Iris pigment epithelial cell (primary cell): Measurements from ENCODE around the gene PTBP3.
A peak's percentile ranks its signal among the peaks of the same experiment; 100 is the strongest.

Source experiments
- DNase-seq: peaks from one replicate; pipeline ENCODE4 v3.0.0-alpha.2; 2011; ENCODE audit warnings: low read depth

The PTBP3 gene

DNA sequence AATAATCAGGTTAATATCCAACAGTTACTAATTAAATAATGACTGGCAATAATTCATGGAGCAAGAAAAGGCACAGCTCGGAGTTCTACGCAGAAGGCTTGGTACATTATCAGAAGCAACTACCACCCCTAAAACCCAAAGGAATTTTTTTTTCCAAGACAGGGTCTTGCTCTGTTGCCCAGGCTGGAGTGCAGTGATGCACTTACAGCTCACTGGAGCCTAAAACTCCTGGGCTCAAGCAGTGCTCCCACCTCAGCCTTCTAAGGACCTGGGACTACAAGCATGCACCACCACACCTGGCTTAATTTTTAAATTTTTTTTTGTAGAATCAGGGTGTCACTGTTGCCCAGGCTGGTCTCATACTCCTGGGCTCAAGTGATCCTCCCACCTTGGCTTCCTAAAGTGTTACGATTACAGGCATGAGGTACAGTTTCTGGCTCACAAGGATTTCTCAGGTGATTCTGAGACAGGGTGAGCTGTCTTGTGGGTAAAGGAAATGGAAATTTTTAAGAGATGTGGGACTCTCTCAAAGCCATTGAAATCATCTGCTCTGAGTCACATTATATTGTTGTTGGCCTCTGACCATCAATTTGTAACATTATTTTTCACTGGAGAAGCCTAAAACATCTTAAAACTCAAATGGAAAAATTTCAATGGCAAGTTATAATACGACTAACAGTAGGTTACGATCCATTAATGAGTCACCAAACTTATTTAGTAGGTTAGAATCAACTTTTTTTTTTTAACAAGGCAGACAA lies 26.8 kb upstream of the PTBP3 start:
- peak; percentile 53 for DNase-seq

GRCh38 chr9:112355427-112355897 lies 22.0 kb upstream of the PTBP3 start:
- DNase-seq: no peak

- no peak for DNase-seq
Observed at GRCh38 chr9:112354081-112354743, 20.8 kb upstream of the PTBP3 start.

GRCh38 chr9:112352209-112352608 lies 18.8 kb upstream of the PTBP3 start:
- no peak for DNase-seq

DNA sequence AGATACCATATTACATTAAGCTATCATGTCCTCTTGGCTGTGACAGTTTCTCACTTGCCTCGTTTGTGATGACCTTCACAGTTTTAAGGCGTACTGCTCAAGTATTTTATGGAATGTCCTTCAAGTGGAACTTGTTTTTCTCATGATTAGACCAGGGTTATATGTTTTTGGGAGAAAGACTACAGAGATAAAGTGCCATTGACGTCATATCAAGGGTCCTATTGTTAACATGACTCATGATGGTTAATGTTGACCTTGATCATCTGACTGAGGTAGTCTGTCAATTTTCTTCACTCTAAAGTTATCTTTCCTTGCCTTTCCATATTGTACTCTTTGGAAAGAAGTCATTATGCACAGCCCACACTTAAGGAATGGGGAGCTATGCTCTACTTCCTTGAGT lies 17.8 kb upstream of the PTBP3 start:
- DNase-seq: no peak

- DNase-seq: no peak
Observed at GRCh38 chr9:112349008-112349333, 15.6 kb upstream of the PTBP3 start.

DNA sequence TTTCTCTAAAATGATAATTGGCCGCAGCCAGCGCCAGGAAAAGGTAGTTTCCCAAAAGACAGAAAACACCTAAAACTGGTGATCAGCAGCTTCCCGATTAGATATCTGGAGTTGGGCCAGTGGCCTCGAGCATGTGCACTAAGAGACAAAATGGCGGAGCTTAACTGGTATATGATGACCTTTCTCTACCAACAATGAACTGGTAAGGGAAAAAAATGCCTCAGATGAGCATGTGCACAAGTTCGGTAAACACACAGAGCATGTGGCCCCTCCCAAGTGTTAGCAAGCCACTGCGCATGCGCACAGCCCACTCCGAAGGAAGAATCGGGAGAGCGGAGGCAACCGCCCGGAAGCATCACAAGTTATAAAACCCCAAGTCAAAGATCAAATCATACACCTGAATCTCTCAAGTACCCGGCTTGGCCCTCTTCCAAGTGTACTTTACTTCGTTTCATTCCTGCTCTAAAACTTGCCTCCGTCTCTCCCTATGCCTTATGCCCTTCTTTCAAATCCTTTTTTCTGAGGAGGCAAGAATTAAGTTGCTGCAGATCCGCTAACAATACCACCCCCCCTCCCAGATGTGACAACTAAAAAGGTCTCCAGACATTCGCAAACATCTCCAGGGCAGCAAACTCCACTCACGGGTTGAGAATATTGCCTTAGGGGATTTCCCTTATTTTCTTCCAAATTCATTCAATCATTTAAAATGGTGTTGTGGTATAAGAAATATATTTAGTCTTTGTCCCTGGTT lies 15.0 kb upstream of the PTBP3 start:
- DNase-seq: peak; percentile 78

DNA sequence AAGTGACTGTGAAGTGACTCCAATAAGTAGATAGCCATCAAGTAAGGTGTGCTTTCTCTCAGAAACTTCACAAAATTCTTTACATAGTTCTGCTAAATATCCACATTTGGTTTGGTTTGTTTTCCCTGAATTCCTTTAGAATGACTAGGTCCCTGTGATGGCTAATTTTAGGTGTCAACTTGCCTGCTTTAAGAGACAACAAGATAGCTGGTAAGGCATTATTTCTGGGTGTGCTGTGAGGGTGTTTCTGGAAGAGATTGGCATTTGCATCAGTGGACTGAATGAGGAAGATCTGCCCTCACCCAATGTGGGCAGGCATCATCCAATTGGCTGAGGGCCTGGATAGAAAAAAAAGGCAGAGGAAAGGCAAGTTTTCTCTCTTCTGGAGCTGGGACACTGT lies 8.3 kb upstream of the PTBP3 start:
- peak; percentile 34 for DNase-seq

DNA sequence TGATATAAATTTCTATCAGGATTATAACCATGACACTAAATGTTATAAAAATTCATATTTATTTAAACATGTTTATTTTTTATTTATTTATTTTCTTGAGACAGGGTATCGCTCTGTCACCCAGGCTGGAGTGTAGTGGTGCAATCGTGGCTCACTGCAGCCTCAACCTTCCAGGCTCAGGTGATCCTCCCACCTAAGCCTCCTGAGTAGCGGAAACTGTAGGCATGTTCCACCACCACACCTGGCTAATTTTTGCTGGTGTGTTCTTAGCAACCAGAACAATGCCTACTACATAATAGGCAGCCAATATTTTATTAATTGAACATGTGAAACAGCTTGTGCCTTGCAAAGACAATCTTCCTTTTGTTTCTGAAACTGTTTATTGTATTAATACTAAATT lies 6.5 kb upstream of the PTBP3 start:
- no peak for DNase-seq

- peak; percentile 74 for DNase-seq
Observed at GRCh38 chr9:112338561-112338960, 5.1 kb upstream of the PTBP3 start.

DNA sequence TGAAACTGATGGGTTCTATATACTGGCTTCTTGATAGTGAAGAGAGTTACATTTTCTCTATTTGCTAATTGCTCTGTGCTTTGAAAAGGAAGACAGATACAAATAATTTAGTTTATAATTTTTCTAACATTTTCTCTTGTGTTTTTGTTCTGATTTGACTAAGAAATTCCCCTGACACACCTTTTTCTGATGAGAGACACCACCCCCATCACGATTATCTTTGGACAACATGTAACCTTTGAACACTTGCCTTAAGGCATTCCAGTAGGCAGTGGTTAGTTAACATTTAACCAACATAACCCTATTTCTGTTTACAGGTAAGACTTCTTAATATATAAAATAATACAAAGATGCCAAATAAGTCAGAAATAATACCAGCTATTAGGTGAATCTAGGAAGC lies 4.1 kb upstream of the PTBP3 start:
- DNase-seq: no peak

DNA sequence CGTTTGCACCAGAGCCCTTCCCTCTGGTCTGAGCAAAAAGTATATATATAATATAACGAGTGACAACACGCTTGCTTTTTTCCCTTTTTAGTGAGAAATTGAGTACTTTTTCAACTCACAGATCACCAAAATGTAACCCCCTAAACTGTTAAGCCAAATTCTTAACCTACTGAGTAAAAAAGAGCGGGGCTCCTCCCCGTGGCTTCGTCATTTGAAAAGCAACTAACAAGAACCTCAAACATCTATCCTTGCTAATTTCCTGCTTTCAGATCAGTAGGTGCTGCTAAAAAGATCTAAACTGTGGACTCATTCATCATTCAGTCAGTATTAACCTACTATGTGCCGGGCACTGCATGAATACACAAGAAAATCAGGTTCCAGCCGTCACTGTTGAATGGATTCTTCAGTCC lies 1.0 kb upstream of the PTBP3 start:
- DNase-seq: peak; percentile 36

- peak; percentile 96 for DNase-seq
Observed at GRCh38 chr9:112333639-112334431, 416 bp upstream of the PTBP3 start.

GRCh38 chr9:112332674-112332976 lies 794 bp downstream of the PTBP3 start:
- no peak for DNase-seq

DNA sequence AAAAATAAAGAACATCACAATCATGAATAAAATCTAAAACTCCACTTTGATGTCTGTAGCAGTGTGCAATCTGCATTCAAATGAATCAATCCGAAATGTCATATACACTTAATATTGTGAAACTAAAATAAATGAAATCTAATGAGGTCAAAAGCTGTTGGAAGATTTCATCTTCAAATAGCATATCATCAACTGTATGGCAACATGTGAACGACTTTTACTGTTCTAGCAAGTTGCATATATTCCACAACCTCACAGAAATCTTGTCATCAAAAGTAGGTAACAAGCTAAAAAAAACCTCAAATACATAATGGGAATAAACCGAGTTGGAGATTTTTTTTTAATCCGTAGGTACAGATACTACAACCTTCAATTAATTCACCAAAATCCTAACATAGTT lies 1.2 kb downstream of the PTBP3 start:
- no peak for DNase-seq

- no peak for DNase-seq
Observed at GRCh38 chr9:112331674-112331952, 1.8 kb downstream of the PTBP3 start.

- no peak for DNase-seq
Observed at GRCh38 chr9:112328545-112328944, 4.9 kb downstream of the PTBP3 start.

DNA sequence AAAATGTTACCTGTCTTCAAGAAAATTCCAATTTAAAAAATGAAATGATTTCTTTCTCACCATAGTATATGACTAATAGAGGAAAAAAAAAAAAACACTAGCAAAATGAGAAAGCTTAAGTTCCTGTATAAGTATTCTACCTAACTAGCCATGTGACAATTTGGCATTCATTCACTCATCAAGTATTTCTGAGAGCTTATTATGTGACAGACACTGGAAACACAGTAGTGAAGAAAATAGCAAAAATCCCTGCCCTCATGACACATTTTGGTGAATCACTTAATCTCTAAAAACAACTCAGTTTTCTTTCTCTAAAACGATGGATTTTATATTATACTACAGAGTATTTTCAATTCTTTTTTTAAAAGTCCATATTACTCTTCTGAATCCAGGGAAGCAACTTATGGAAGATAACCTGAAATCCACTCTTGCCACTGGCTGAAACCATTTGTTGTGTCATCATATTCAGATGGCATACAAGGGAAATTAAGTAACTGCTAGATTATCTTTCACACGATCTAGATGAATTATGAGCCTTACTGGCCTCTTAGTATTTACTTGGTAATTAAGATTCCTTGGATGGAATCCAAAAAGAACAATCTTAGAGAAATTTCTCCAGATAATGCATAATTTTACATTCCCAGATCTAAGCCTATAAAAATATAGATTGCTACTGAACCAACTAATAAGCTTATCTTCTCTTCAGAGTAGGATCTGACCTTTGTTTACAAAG lies 5.5 kb downstream of the PTBP3 start:
- DNase-seq: peak; percentile 39

GRCh38 chr9:112326194-112326593 lies 7.2 kb downstream of the PTBP3 start:
- no peak for DNase-seq

DNA sequence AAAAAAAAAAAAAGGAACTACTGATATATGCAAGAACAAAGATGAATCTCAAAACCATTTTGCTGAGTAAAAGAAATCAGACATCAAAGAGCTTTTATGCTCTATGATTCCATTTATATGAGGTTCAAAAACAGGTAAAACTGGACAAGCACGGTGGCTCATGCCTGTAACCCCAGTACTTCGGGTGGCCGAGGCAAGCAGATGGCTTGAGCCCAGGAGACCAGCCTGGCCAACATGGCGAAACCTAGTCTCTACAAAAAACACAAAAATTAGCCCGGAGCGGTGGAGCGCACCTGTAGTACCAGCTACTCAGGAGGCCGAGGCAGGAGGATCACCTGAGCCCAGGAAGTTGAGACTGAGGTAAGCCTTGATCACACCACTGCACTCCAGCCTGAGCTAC lies 7.8 kb downstream of the PTBP3 start:
- DNase-seq: no peak

- DNase-seq: no peak
Observed at GRCh38 chr9:112325127-112325526, 8.3 kb downstream of the PTBP3 start.

DNA sequence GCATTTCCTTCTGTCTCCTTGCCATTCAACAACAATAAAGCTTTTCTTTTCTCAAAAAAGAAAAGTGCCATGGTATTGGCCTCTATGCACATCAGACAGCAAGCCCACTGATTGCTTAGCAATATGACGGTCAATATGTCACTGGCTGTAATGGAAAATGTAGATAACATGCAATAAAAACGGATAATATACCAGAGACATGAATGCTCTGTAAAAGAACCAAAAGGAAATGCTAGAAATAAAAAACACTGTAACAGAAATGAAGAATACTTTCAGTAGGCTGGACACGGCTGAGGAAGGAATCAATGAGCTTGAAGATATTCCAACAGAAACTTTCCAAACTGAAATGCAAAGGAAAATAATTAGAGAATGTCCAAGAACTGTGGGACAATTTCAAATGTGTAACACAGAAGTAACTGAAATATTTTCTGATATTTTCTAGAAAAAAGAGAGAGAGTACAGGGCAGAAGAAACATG lies 10.0 kb downstream of the PTBP3 start:
- DNase-seq: no peak
